SJSA1 (cell line): ENCODE results near the gene BCL6. TPM values are rescaled to one million over a fixed set of nuclear protein-coding genes. Genes with fewer than 3 reads are reported as not detected.

Experiments
- DNase-seq, 2 experiments: peaks; one replicate each; pipeline ENCODE4 v3.0.0-alpha.2; 2015 to 2020; ENCODE audit warnings: low spot score in 2 of 2, low read depth in 1 of 2
- H3K27ac ChIP-seq: fragments of 250-450 bp; sonication (Bioruptor Pico); 2 replicates; pipeline ENCODE4 v1.5.1; 2020; ENCODE audit warnings: mild to moderate bottlenecking, moderate library complexity
- H3K27me3 ChIP-seq: fragments of 250-450 bp; sonication (Bioruptor Pico); replicated peaks from 2 replicates; pipeline ENCODE4 v1.5.1; 2020; ENCODE audit warnings: mild to moderate bottlenecking, moderate library complexity
- H3K36me3 ChIP-seq: fragments of 250-450 bp; sonication (Bioruptor Pico); 2 replicates; pipeline ENCODE4 v1.5.1; 2020; ENCODE audit warnings: mild to moderate bottlenecking
- H3K4me1 ChIP-seq: fragments of 250-450 bp; sonication (Bioruptor Pico); replicated peaks from 2 replicates; pipeline ENCODE4 v1.6.1; 2021; ENCODE audit warnings: mild to moderate bottlenecking
- H3K4me3 ChIP-seq: fragments of 250-450 bp; sonication (Bioruptor Pico); 2 replicates; pipeline ENCODE4 v1.5.1; 2020; ENCODE audit warnings: mild to moderate bottlenecking
- H3K9me3 ChIP-seq: fragments of 250-450 bp; sonication (Bioruptor Pico); replicated peaks from 2 replicates; pipeline ENCODE4 v1.5.1; 2020; ENCODE audit warnings: mild to moderate bottlenecking
- total RNA-seq: library from RNA; depleted of rRNA; stranded (reverse); fragments of >200 nt; shearing (Covaris generic); gene quantifications from 2 replicates; pipeline ENCODE4 v1.2.3, GENCODE V29; 2014; rRNA removed

BCL6 gene
- total RNA-seq = 2.8 TPM in 2 replicates

- peak within 1 kb of the TSS; percentile 100 for H3K27ac ChIP-seq
- peak within 1 kb of the TSS; percentile 45 for H3K4me3 ChIP-seq
- H3K36me3 ChIP-seq = no peaks in the 10 kb centered on the region
- peaks cover 36% of the 10 kb centered on the region for H3K4me1 ChIP-seq
- DNase-seq = peak; percentile 86 to 97
- no peaks in the 10 kb centered on the region for H3K27me3 ChIP-seq
- no peaks in the 10 kb centered on the region for H3K9me3 ChIP-seq
These were observed at the start of gene BCL6 for GRCh38 chr3:187745201-187746058. Gene BCL6, minus strand, starts transcription at chr3:187745468. Its CDS starts 11,775 bp downstream, at chr3:187733693.

- no peak overlapping the region for H3K4me3 ChIP-seq
- DNase-seq = no peak
- H3K27me3 ChIP-seq = no peaks in the 10 kb centered on the region
- H3K36me3 ChIP-seq = no peaks in the 10 kb centered on the region
- no peak overlapping the region for H3K27ac ChIP-seq
- no peaks in the 10 kb centered on the region for H3K4me1 ChIP-seq
- H3K9me3 ChIP-seq = 0 out of 2 replicates have a peak, but pooled peaks cover 2% of the 10 kb centered on the region
These were observed 49.5 kb upstream of the BCL6 start for GRCh38 chr3:187794731-187795130.

GRCh38 chr3:187793618-187794017 lies 48.4 kb upstream of the BCL6 start:
- no peaks in the 10 kb centered on the region for H3K36me3 ChIP-seq
- no peak for DNase-seq
- 0 out of 2 replicates have a peak, but pooled peaks cover 2% of the 10 kb centered on the region for H3K9me3 ChIP-seq
- H3K4me1 ChIP-seq = no peaks in the 10 kb centered on the region
- H3K27me3 ChIP-seq = no peaks in the 10 kb centered on the region
- H3K4me3 ChIP-seq = no peak overlapping the region
- H3K27ac ChIP-seq = no peak overlapping the region

- 0 out of 2 replicates have a peak, but pooled peaks cover 2% of the 10 kb centered on the region for H3K9me3 ChIP-seq
- no peaks in the 10 kb centered on the region for H3K36me3 ChIP-seq
- no peak overlapping the region for H3K27ac ChIP-seq
- no peaks in the 10 kb centered on the region for H3K27me3 ChIP-seq
- no peak for DNase-seq
- no peak overlapping the region for H3K4me3 ChIP-seq
- H3K4me1 ChIP-seq = no peaks in the 10 kb centered on the region
These were observed 47.3 kb upstream of the BCL6 start for GRCh38 chr3:187792521-187792920.

GRCh38 chr3:187789872-187790271 lies 44.6 kb upstream of the BCL6 start:
- DNase-seq = no peak
- H3K4me1 ChIP-seq = no peaks in the 10 kb centered on the region

GRCh38 chr3:187788984-187789857 lies 44.0 kb upstream of the BCL6 start:
- Histone ChIP-seq H3K27ac (no peak overlapping the region), H3K36me3 (no peaks in the 10 kb centered on the region), H3K4me3 (no peak overlapping the region), H3K4me1 (no peaks in the 10 kb centered on the region), H3K9me3 (0 out of 2 replicates have a peak, but pooled peaks cover 2% of the 10 kb centered on the region), H3K27me3 (no peaks in the 10 kb centered on the region)
- DNase-seq = no peak

More at GRCh38 chr3:187789872-187790271, 44.6 kb upstream of the BCL6 start:
- H3K27ac ChIP-seq = no peak overlapping the region
- H3K36me3 ChIP-seq = no peaks in the 10 kb centered on the region
- 0 out of 2 replicates have a peak, but pooled peaks cover 2% of the 10 kb centered on the region for H3K9me3 ChIP-seq
- no peak overlapping the region for H3K4me3 ChIP-seq
- no peaks in the 10 kb centered on the region for H3K27me3 ChIP-seq

GRCh38 chr3:187783098-187783497 lies 37.8 kb upstream of the BCL6 start:
- Histone ChIP-seq H3K4me3 (no peak overlapping the region), H3K9me3 (no peaks in the 10 kb centered on the region), H3K27me3 (no peaks in the 10 kb centered on the region), H3K27ac (no peak overlapping the region), H3K4me1 (peaks cover 9% of the 10 kb centered on the region), H3K36me3 (no peaks in the 10 kb centered on the region)
- peak in 1 of 2 experiments; percentile 29 for DNase-seq

- Histone ChIP-seq H3K36me3 (no peaks in the 10 kb centered on the region), H3K4me1 (peaks cover 18% of the 10 kb centered on the region), H3K9me3 (no peaks in the 10 kb centered on the region), H3K27me3 (no peaks in the 10 kb centered on the region), H3K4me3 (no peak overlapping the region), H3K27ac (no peak overlapping the region)
- DNase-seq = no peak
These were observed 36.7 kb upstream of the BCL6 start for GRCh38 chr3:187782006-187782405.

GRCh38 chr3:187781001-187781400 lies 35.7 kb upstream of the BCL6 start:
- no peak for DNase-seq
- Histone ChIP-seq H3K4me3 (no peak overlapping the region), H3K27me3 (no peaks in the 10 kb centered on the region), H3K36me3 (no peaks in the 10 kb centered on the region), H3K9me3 (no peaks in the 10 kb centered on the region), H3K27ac (no peak overlapping the region), H3K4me1 (peaks cover 18% of the 10 kb centered on the region)

- Histone ChIP-seq H3K36me3 (no peaks in the 10 kb centered on the region), H3K4me3 (no peak overlapping the region), H3K27me3 (no peaks in the 10 kb centered on the region), H3K4me1 (peaks cover 18% of the 10 kb centered on the region), H3K27ac (no peak overlapping the region), H3K9me3 (no peaks in the 10 kb centered on the region)
- no peak for DNase-seq
These were observed 33.5 kb upstream of the BCL6 start for GRCh38 chr3:187778726-187779125.

GRCh38 chr3:187777331-187777941 lies 32.2 kb upstream of the BCL6 start:
- H3K36me3 ChIP-seq = no peaks in the 10 kb centered on the region
- peak in 1 of 2 experiments; percentile 11 for DNase-seq
- no peaks in the 10 kb centered on the region for H3K27me3 ChIP-seq
- no peak overlapping the region for H3K4me3 ChIP-seq
- peaks cover 9% of the 10 kb centered on the region for H3K4me1 ChIP-seq
- H3K9me3 ChIP-seq = no peaks in the 10 kb centered on the region
- H3K27ac ChIP-seq = no peak overlapping the region

GRCh38 chr3:187775549-187775948 lies 30.3 kb upstream of the BCL6 start:
- no peak overlapping the region for H3K27ac ChIP-seq
- DNase-seq = no peak
- H3K9me3 ChIP-seq = no peaks in the 10 kb centered on the region
- no peak overlapping the region for H3K4me3 ChIP-seq
- no peaks in the 10 kb centered on the region for H3K36me3 ChIP-seq
- no peaks in the 10 kb centered on the region for H3K27me3 ChIP-seq
- H3K4me1 ChIP-seq = peaks cover 9% of the 10 kb centered on the region

GRCh38 chr3:187774185-187774789 lies 29.0 kb upstream of the BCL6 start:
- H3K27me3 ChIP-seq = no peaks in the 10 kb centered on the region
- H3K4me1 ChIP-seq = peaks cover 9% of the 10 kb centered on the region
- DNase-seq = no peak
- H3K36me3 ChIP-seq = no peaks in the 10 kb centered on the region
- no peak overlapping the region for H3K4me3 ChIP-seq
- no peak overlapping the region for H3K27ac ChIP-seq
- no peaks in the 10 kb centered on the region for H3K9me3 ChIP-seq
